ENCODE data around the gene CCNA1.

The CCNA1 gene

DNA sequence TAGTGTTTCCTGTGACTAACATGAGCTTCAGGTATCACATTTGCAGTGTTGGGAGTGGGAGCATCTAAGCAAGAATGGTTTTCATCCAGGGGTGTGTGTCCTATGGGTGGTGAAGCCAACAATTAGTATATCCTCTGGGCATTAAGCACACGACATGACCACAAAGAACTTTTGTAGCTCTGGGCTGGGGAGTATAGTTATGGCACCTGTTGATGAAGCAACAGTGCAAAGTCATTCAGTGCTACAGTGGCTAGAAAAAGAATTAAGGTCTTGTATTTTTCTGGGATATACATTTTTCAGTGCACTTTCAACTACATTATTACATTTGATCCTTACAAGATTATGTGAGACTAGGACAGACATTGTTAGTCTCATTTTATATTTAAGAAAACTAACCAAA lies 21.8 kb downstream of the CCNA1 start:
- no peak for DNase-seq (ENCODE audit: low spot score)

DNA sequence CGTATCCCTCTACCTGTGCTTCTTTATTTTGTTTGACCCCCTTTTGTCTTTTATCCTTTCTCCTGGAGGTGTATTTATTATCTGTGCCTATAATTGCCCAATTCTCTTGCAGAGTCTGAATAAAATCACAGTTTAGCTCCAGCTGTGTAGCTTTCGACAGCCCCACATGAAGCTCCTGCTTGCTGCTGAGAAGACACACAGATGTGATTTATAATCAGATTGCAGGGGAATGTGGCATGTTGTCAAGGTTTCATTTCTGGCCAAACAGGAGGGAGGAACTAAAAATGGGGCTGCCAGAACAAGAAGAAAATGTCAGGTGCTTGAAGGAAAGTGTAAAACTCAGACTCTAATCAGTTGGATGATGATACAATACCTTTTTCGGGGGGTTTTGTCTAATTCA lies 22.7 kb downstream of the CCNA1 start:
- no peak for DNase-seq (ENCODE audit: low spot score)

DNA sequence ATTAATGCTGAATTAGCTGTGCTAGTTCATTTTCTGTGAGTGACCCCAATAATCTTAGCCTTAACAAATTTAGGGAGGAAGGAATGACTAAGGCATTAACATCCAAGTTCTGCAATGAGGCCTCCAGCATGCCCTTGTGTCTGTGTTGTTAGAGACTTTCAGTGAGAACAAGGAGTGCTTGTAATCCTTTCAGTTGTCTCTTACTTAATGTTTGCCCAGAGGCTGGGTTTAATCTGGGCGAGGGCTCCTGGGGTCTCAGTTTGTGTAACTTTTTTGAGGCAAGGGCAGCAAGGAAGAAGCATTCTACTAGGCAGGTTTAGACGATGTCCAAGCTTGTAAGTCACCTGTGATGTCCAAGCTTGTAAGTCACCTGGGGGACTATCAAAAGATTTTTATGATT lies 24.3 kb downstream of the CCNA1 start:
- DNase-seq (ENCODE audit: low spot score), result no peak

DNA sequence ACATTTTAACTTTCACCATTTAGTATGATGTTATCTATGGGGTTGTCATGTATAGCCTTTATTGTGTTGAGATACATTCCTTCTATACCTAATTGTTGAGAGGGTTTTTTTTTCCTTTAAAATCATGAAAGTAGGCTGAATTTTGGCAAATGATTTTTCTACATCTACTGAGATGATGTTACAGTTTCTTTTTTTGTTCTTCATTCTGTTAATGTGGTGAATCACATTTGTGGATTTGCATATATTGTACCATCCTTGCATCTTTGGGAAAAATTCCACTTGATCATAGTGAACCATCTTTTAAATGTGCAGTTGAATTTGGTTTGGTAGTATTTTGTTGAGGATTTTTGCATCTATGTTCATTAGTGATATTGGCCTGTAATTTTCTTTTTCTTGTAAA lies 29.2 kb downstream of the CCNA1 start:
- no peak for DNase-seq (ENCODE audit: low spot score)

DNA sequence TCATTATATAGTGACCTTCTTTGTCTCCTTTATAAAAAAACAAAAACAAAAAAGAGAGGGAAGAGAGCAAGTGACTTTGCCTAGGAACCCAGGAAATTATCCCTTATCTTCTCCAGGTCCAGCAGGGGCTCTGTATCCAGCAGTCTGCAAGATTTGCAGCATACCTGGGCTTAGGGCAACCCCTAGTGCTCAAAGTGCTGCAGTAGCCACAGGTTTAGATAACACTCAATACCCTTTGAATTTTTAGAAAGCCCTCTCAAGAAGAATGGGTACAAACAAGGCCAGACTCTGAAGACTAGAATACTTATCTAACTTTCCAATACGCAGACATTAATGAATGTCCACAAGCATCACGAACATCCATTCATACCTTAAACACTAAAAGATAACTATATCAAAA lies 43.2 kb downstream of the CCNA1 start:
- DNase-seq (ENCODE audit: low spot score), result no peak

DNA sequence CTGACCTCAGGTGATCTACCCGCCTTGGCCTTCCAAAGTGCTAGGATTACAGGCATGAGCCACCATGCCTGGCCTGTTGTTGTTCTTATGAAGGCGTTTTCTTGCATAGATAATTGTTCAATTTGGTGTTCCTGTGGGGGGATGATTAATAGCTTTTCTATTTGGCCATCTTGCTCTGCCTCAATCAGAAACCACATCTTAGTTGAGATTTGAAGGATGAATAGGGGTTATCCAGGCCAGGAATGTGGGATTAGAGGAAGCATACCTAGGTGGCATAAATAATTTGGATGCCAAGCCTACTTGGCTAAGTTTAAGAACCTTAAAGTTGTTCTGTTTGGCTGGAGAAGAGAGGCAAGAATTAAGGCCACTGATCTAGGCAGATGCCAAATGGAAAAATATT lies 44.4 kb downstream of the CCNA1 start:
- DNase-seq (ENCODE audit: low spot score), result no peak

DNA sequence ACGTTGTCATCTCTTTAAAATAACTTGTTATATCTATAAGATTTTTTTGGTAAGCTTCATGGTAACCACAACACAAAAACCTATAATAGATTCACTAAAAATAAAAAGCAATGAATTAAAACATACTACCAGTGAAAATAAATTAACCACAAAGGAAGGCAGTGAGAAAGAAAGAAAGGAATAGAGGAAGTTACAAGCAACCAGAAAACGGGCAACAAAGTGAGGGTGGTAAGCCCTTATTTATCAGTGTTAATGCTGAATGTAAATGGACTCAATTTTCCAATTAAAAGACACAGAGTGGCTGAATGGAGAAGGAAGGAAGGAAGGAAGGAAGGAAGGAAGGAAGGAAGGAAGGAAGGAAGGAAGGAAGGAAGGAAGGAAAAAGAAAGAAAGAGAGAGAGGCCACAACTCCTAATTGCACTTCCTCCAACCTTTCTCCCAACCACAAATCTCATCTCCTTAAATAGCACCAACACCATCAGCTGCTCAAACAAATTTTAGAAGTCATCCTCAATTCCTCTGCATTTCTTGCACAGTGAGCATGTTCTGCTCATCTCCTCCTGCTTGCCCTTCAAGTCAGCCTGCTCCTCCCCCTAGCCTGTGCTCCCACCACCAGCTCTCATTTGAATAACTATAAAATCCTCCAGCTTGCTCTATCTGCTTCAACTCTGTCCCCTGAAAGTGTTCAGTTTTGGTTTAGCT lies 48.6 kb downstream of the CCNA1 start:
- no peak for DNase-seq (ENCODE audit: low spot score)

DNA sequence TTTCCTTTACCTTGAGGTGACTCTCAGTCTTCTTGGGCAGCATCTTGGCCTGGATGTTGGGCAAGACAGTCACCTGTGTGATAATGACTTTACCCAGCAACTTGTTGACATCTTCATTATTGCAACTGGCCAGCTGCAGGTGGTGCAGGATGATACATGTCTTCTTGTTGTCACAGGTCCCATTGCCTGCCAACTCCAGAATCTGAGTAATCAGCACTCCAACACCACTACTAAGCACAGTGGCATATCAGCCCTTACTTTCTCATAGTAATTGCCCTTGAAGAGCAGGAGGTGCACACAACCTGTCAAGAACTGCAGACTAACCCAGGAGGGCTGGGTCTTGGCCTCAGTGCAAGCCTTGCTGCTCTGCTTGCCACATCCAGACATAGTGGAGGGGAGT lies 57.8 kb downstream of the CCNA1 start:
- no peak for DNase-seq (ENCODE audit: low spot score)
